SK-N-MC (cell line): ENCODE data around the gene GBX1.

Source experiments
- DNase-seq: peaks from one replicate; pipeline ENCODE4 v3.0.0-alpha.2; 2011; ENCODE audit warnings: low read depth, low spot score
- H3K27ac ChIP-seq: fragments of 200-600 bp; sonication (generic); 2 replicates; pipeline ENCODE4 v1.5.1; 2016; ENCODE audit warnings: mixed run types
- H3K36me3 ChIP-seq: fragments of 200-600 bp; sonication (generic); 2 replicates; pipeline ENCODE4 v1.6.1; 2017; ENCODE audit warnings: antibody characterized with exemption, low read length, mixed read lengths; ENCODE audit not compliant: insufficient read depth
- H3K4me3 ChIP-seq: fragments of 200-600 bp; sonication (generic); 2 replicates; pipeline ENCODE4 v1.5.1; 2016
- H3K9ac ChIP-seq: fragments of 200-600 bp; sonication (generic); 2 replicates; pipeline ENCODE4 v1.8.0; 2017; ENCODE audit warnings: mixed run types, mixed read lengths; ENCODE audit not compliant: insufficient read length
- H3K9me3 ChIP-seq: fragments of 200-600 bp; sonication (generic); 2 replicates; pipeline ENCODE4 v1.6.1; 2017; ENCODE audit warnings: low read depth, mild to moderate bottlenecking, antibody characterized with exemption, low read length, moderate library complexity, mixed read lengths
- EZH2 ChIP-seq: fragments of 200-600 bp; sonication (generic); IDR thresholded peaks from one replicate; pipeline ENCODE4 v1.6.1; 2017; ENCODE audit warnings: antibody characterized with exemption
- FOXP2 ChIP-seq: optimal IDR thresholded peaks from 2 replicates; pipeline ENCODE3; 2011; ENCODE audit warnings: mild to moderate bottlenecking, moderate library complexity; ENCODE audit not compliant: insufficient read depth; ENCODE audit errors: extremely low read length, control extremely low read depth
- POLR2AphosphoS5 ChIP-seq: IDR thresholded peaks from 2 replicates; pipeline ENCODE4 v1.6.1; 2012; ENCODE audit warnings: mild to moderate bottlenecking, low read depth, low read length, borderline replicate concordance

Gene GBX1

DNA sequence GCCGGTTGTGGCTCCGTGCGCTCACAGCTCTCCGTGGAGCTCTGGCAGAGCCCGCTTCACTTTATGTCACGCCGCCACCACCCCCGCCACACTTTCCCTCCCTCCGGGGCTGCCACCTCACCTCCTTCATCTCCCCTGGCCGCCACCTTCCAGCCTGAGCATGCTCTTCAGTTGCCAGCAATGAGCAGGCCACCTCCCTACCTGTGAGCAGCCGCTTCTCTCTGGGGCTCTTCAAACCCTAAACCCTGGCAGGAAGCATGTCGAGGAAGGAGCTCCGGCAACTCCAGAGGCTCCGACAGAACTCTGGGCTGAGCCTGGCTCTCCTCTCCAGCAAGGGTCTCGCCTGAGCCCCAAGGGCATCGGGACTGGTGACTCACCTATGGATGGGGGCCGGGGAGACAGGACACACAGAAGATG is 36.7 kb downstream of the GBX1 start:
- H3K4me3 ChIP-seq: no peak overlapping the region
- H3K36me3 ChIP-seq: peaks cover 19% of the 10 kb centered on the region; the same call in 1 of the 2 replicates
- H3K9ac ChIP-seq: no peak overlapping the region
- H3K9me3 ChIP-seq: no peaks in the 10 kb centered on the region
- DNase-seq: no peak
- TF ChIP-seq EZH2 (no peak), POLR2AphosphoS5 (no peak), FOXP2 (no peak)
- no peak overlapping the region for H3K27ac ChIP-seq

DNA sequence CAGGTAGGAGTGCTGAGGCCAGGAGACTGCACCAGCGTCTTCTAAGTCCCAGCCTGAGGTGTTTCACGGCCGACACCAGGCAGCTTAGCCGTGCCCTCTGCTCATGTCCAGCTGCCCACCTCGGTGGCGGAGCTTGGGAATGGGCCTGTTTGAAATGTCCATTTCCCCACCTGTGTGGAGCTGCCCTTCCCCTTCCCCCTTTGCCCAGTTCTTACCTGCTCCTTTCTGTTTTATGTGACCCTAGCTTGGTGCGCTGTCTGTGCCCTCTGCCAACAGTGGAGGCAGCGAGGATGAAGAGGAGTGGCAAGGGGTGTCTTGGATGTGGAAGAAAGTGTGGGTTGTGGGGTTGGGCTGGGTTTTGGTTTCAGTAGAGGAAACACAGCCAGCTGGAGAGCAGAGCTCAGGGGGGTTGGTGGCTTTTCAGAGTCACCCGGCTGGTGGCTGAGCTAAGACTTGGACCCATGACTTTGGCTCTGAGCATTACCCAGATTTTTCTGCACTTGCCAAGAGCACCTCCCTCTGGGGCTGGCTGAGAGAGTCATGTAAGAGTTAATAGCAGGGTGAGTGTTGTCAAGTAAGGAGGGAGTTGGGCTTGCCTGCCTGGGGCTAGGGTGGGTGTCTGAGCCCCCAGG is 37.4 kb downstream of the GBX1 start:
- Histone ChIP-seq H3K27ac (no peak overlapping the region), H3K4me3 (no peak overlapping the region), H3K36me3 (peaks cover 17% of the 10 kb centered on the region; the same call in 1 of the 2 replicates), H3K9me3 (no peaks in the 10 kb centered on the region), H3K9ac (no peak overlapping the region)
- no peak for DNase-seq
- TF ChIP-seq EZH2 (no peak), FOXP2 (no peak), POLR2AphosphoS5 (no peak)

DNA sequence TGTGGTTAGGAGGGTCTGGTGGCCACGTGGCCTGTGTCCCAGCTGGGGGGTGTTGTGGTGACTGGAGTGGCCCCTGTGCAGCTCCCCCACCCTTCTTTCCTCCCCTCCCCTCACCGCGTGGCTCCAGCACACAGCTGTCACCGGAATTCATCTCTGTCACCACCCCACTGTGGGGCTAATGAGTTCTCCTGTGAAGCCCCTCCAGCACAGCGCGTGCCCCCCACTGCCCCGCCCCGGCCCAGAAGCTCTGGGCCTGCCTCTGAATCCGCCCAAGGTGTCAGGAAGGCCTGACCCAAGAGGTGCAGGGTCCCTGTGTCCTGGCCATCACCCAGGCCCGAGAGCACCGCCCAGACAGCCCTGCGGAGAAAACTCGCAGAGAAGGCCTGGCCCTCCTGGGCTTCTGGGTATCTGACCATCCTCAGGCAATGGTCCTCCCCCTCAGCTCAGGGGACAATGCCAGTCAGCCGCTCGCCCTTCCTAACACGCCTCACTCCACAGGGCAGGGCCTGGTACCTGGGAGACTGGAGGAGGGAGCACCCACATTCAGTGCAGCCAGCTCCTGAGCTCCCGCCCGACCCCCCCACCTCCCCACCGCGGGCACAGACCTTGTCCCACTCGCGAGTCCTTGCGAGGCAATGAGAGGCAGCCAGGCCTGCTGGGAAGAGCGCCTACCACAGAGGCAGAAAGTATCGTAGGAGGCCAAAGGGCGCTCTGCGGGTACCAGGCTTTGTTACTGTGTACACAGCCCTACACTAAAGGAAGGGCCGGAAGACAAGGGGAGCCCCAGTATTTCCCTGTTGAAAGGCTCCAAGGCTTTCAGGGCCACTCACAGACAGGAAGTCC is 38.2 kb downstream of the GBX1 start:
- peaks cover 17% of the 10 kb centered on the region; the same call in 1 of the 2 replicates for H3K36me3 ChIP-seq
- H3K9me3 ChIP-seq: no peaks in the 10 kb centered on the region
- H3K4me3 ChIP-seq: no peak overlapping the region
- TF ChIP-seq FOXP2 (no peak), POLR2AphosphoS5 (no peak), EZH2 (no peak)
- DNase-seq: no peak
- no peak overlapping the region for H3K9ac ChIP-seq
- no peak overlapping the region for H3K27ac ChIP-seq

DNA sequence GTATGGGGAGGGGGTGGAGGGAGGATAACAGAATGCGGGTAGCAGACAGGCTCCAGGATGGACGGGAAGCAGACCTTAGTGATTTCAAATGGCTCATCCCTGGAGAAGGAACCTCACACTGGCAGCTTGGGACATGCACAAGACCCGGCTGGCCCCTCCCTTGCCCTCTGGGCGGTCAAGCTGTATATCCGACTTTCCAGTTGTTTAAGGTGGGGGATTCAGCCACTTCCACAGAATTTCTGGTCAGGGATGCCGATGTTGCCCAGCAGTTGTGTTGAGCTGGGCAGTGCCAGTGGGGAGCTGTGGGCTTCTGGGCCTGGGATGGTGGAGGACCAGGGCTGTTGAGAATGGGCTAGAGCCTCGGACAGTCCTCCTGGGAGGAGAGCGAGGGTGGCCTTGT is 38.8 kb downstream of the GBX1 start:
- Histone ChIP-seq H3K4me3 (no peak overlapping the region), H3K36me3 (peaks cover 22% of the 10 kb centered on the region; the same call in 1 of the 2 replicates), H3K27ac (no peak overlapping the region), H3K9me3 (no peaks in the 10 kb centered on the region), H3K9ac (no peak overlapping the region)
- TF ChIP-seq POLR2AphosphoS5: no peak
- no peak for DNase-seq

DNA sequence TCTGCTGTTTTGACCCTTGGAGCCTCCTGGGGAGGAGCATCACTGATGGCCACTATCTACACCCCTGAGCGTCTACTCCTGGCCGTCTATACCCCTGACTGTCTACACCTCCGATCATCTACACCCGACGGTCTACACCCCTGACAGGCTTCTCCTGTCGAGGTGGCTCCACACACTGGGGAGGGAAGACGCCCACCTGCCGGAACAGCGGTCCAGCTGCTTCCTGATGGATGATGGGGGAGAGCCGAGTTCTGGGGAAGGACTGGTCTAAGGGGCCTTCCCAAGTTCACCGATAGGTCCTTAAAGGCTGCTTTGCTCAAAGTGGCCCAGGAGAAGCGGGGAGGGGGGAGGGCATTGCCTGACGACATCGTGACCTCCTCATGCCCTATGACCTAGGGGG is 39.4 kb downstream of the GBX1 start:
- DNase-seq: no peak
- Histone ChIP-seq H3K9me3 (no peaks in the 10 kb centered on the region), H3K9ac (no peak overlapping the region), H3K36me3 (peaks cover 28% of the 10 kb centered on the region; the same call in 1 of the 2 replicates), H3K4me3 (no peak overlapping the region), H3K27ac (no peak overlapping the region)
- TF ChIP-seq POLR2AphosphoS5: no peak
- TF ChIP-seq FOXP2: no peak
- TF ChIP-seq EZH2: no peak

DNA sequence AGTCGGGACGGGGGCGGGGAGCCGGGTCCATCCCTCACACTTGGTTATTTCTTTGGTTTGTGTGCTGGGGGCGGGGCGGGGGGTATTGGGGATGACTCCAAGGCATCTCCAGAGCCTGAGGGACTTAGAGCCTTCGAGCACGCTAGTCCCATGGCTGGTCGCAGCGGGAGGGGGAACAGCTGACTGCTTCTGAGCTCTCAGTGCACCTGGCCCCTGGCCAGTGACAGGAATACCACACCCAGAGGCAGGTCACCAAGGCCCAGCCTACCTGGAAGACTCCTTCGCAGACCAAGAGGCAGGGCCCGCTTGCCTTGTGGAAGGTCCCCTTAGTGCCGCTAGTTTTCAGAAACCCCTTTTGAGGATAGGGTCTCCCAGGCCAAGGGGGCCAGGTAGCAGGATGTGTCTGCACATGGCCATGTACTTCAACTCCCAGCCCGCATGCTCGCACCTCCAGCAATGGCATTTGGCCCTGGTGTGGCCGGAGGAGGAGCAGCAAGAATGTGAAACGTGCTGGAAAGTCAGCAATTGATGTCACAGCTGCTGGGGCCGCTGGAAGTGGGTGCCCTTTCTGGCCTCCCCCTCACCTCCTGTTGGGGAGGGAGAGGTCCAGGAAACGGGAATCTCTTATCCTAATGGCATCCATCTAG is 40.9 kb downstream of the GBX1 start:
- DNase-seq: no peak
- Histone ChIP-seq H3K4me3 (no peak overlapping the region), H3K9me3 (no peaks in the 10 kb centered on the region), H3K36me3 (peaks cover 29% of the 10 kb centered on the region; the same call in 1 of the 2 replicates), H3K9ac (no peak overlapping the region), H3K27ac (no peak overlapping the region)
- TF ChIP-seq FOXP2 (no peak), EZH2 (no peak), POLR2AphosphoS5 (no peak)

DNA sequence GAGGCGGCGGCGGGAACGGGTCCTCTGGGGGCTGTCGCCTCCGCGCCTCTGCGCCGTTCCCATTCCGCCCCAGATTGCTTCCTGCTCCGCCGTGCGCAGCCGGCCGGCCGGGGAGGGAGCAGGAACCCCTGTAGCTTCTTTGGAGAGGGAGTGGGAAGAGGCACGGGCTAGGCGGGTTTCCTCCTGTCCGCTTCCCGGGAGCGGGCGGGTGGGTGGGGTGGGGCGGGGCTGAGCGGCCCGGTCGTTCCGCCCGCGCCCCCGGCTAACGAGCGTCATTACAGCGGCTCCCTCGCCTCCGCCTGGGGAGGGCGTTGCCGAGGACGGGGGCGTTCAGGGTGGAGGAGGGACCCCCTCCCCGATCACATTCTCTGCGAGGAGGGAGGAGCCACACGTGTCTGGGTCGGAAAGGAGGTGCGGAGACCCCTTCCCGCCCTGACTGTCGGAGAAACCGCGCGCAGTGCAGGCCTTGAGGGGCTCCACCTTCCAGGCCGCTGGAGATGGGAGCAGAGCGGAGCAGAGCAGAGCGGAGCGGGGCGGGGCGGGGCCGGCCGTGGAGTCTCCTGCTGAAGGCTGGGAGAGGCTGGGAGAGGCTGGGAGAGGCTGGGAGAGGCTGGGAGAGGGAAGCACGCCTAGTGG is 41.5 kb downstream of the GBX1 start:
- Histone ChIP-seq H3K27ac (no peak overlapping the region), H3K36me3 (peaks cover 29% of the 10 kb centered on the region; the same call in 1 of the 2 replicates), H3K4me3 (no peak overlapping the region), H3K9ac (no peak overlapping the region), H3K9me3 (no peaks in the 10 kb centered on the region)
- TF ChIP-seq FOXP2 (no peak), EZH2 (no peak)
- DNase-seq: no peak

DNA sequence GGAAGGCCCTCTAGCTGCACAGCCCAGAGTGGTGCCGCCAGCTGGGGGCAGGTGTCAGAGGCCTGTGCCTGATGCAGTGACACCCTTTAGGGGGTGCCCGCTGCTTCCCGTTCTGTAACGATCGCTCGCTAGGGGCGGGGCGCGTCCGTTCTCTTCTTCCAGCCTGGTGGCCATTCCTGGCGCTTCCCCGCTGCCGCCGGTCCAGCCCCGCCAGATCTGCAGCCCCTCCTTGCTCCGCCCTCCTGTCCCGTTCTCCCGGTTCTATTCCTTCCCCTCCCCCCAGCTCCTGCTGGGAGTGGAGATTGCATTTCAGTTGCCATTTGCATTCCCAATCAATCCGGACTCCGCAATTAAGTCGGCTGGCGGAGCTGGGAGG is 42.0 kb downstream of the GBX1 start:
- TF ChIP-seq FOXP2: no peak
- no peak for TF ChIP-seq EZH2
- no peak for TF ChIP-seq POLR2AphosphoS5
- H3K27ac ChIP-seq: no peak overlapping the region
- H3K4me3 ChIP-seq: no peak overlapping the region
- no peak overlapping the region for H3K9ac ChIP-seq
- no peaks in the 10 kb centered on the region for H3K9me3 ChIP-seq
- peaks cover 29% of the 10 kb centered on the region; the same call in 1 of the 2 replicates for H3K36me3 ChIP-seq
- DNase-seq: no peak
